AG09319 (cell line): ENCODE results near the gene POLR1H.
"Not testable (repeated sequence)": the region's sequence is repeated elsewhere in the genome, so short reads cannot be mapped to it uniquely, and the experiment has no call there.

Experiments
- DNase-seq: peaks from one replicate; pipeline ENCODE4 v3.0.0-alpha.2; 2010; ENCODE audit warnings: low read depth; ENCODE audit errors: extremely low read depth
- TF ChIP-seq, protein P1 (sequence below): IDR thresholded peaks from 2 replicates; pipeline ENCODE4 v1.5.1; 2011; ENCODE audit warnings: low read depth, mild to moderate bottlenecking, inconsistent platforms, low read length, moderate library complexity

The POLR1H gene

DNA sequence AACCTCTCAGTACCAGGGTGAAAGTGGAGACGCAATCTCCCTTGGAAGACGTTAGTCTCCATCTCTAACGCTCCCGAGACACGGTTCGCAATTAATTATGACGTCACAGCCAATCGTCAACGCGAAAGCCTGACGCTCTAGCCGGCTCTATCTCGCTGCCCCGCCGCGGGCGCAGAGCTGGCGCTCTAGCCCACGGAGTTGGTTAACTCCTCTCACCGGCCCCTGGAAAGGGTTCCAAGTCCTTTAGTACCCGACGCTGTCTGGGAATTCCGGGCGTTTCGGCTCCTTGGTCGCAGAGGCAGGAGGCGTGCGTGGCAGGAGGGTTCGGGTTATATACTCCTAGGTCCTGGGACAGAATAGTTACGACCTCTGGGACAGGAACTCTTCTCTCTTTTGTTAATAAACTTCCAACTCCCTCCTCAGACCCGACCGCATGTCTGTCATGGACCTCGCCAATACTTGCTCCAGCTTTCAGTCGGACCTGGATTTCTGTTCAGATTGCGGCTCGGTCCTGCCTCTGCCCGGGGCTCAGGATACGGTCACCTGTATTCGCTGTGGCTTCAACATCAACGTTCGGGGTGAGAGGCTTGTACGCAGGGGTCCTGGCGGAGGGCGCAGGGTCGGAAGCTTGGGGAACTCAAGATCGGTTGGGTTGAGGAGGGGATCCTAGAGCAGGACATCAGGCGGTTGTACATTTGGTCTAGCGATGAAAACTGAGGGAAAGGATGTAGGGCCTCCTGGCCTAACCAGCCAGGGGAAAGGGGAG is at the start of gene POLR1H:
Gene POLR1H (plus strand): TSS at position 174 of the 766 bp plus-strand sequence. CDS start 260 bp downstream, at position 434.
- peak; percentile 83 for DNase-seq
- TF ChIP-seq, protein P1, sequence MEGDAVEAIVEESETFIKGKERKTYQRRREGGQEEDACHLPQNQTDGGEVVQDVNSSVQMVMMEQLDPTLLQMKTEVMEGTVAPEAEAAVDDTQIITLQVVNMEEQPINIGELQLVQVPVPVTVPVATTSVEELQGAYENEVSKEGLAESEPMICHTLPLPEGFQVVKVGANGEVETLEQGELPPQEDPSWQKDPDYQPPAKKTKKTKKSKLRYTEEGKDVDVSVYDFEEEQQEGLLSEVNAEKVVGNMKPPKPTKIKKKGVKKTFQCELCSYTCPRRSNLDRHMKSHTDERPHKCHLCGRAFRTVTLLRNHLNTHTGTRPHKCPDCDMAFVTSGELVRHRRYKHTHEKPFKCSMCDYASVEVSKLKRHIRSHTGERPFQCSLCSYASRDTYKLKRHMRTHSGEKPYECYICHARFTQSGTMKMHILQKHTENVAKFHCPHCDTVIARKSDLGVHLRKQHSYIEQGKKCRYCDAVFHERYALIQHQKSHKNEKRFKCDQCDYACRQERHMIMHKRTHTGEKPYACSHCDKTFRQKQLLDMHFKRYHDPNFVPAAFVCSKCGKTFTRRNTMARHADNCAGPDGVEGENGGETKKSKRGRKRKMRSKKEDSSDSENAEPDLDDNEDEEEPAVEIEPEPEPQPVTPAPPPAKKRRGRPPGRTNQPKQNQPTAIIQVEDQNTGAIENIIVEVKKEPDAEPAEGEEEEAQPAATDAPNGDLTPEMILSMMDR: no peak

DNA sequence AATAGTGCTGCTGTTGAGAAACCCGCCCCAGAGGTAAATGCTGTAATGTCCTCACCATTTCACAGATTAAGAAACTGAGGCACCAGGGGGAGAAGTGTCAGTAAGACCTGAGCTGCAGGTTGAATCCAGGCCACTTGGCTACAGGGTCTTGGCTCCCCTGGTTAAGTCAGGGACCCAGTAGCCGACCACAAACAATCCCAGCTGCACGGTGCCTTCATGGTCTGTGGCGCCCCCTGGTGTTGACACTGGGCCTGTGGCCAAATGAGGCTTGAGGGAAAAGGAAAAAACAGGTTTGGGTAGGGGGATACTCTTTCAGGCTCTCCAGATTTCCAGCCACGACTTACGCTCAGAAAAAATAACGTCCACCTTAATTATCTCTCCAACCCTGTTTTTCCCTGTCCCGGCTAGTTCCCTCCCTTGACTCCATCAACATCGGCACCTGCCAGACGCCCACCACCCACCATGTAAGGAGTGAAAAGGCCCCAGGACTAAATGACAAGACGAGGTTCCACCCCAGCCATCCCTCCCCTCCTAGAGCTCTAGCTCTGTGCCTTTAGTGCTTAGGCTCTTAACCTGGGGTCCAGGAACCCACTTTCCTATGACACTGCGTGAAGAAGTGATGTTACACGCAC is 47.7 kb upstream of the POLR1H start:
- no peak for DNase-seq
- TF ChIP-seq, protein P1: peak; percentile 75

DNA sequence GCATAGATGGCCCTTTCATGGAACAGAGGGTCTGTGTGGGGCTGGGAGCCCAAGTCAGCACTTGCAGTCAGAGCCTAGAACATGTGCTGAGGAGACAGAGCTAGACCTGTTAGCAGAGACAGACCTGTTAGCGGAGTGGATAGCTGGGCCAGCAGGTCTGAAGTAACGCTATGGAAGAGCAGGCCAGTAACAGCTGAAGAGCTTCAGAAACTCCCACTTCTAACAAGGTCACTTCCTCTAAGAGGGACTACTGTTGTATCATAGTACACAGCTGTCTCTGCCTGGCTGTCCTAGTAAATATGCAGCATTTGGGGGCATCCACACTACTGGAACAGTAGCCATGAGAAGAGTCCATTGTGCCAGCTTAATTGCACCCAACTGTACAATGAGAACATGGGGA is 41.2 kb upstream of the POLR1H start:
- no peak for DNase-seq
- TF ChIP-seq, protein P1: no peak

- TF ChIP-seq, protein P1: no peak
- DNase-seq: no peak
These were observed 40.4 kb upstream of the POLR1H start for GRCh38 chr6:30020626-30021025.

GRCh38 chr6:30022189-30022588 is 38.9 kb upstream of the POLR1H start:
- TF ChIP-seq, protein P1: no peak
- no peak for DNase-seq

DNA sequence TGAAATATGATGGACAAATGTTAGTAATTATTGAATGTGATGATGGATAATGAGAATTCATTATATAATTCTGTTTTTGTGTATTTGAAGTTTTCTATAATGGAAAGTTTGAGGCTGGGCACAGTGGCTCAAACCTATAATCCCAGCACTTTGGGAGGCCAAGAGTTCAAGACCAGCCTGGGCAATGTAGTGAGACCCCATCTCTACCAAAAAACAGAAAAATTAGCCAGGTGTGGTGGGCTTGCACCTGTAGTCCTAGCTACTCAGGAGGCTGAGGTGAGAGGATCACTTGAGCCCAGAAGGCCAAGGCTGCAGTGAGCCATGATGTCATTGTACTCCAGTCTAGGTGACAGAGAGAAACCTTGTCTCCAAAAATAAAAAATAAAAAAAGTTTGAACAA is 38.4 kb upstream of the POLR1H start:
- DNase-seq: not testable (repeated sequence)

GRCh38 chr6:30025186-30025585 is 35.9 kb upstream of the POLR1H start:
- no peak for DNase-seq
- TF ChIP-seq, protein P1: no peak
